Hepatocyte (in vitro differentiated cells): Measurements from ENCODE around the gene TMEM222. TPM values are rescaled to one million over a fixed set of nuclear protein-coding genes. Genes with fewer than 3 reads are reported as not detected.

Source experiments
- DNase-seq: peaks from one replicate; pipeline ENCODE4 v3.0.0-alpha.2; 2016; ENCODE audit warnings: low spot score
- H2AFZ ChIP-seq: fragments of 200-600 bp; sonication (generic); 2 replicates; pipeline ENCODE4 v1.6.0; 2016; ENCODE audit warnings: antibody characterized with exemption, mild to moderate bottlenecking
- H3K27ac ChIP-seq: fragments of 200-600 bp; sonication (generic); 2 replicates; pipeline ENCODE4 v1.5.1; 2016; ENCODE audit warnings: mild to moderate bottlenecking
- H3K27me3 ChIP-seq: fragments of 200-600 bp; sonication (generic); 2 replicates; pipeline ENCODE4 v1.6.1; 2016
- H3K36me3 ChIP-seq: fragments of 200-600 bp; sonication (generic); replicated peaks from 2 replicates; pipeline ENCODE4 v1.5.1; 2016; ENCODE audit warnings: low read depth; ENCODE audit not compliant: insufficient read depth
- H3K4me1 ChIP-seq: fragments of 200-600 bp; sonication (generic); 2 replicates; pipeline ENCODE4 v1.5.1; 2016; ENCODE audit warnings: mild to moderate bottlenecking, moderate library complexity; ENCODE audit not compliant: insufficient read depth
- H3K4me2 ChIP-seq: fragments of 200-600 bp; sonication (generic); 2 replicates; pipeline ENCODE4 v1.6.0; 2016
- H3K4me3 ChIP-seq: fragments of 200-600 bp; sonication (generic); 2 replicates; pipeline ENCODE4 v1.5.1; 2016; ENCODE audit warnings: mild to moderate bottlenecking
- H3K79me2 ChIP-seq: fragments of 200-600 bp; sonication (generic); 2 replicates; pipeline ENCODE4 v1.6.0; 2017; ENCODE audit warnings: mild to moderate bottlenecking
- H3K9me2 ChIP-seq: fragments of 200-600 bp; sonication (generic); replicated peaks from 2 replicates; pipeline ENCODE4 v1.6.0; 2017; ENCODE audit warnings: mild to moderate bottlenecking; ENCODE audit not compliant: insufficient read depth
- H3K9me3 ChIP-seq: fragments of 200-600 bp; sonication (generic); 2 replicates; pipeline ENCODE4 v1.5.1; 2016; ENCODE audit warnings: low read depth, mild to moderate bottlenecking
- H4K20me1 ChIP-seq: fragments of 200-600 bp; sonication (generic); 2 replicates; pipeline ENCODE4 v1.6.0; 2016; ENCODE audit warnings: mild to moderate bottlenecking; ENCODE audit not compliant: insufficient read depth, poor library complexity, severe bottlenecking
- EZH2 ChIP-seq: fragments of 200-600 bp; sonication (generic); IDR thresholded peaks from 2 replicates; pipeline ENCODE4 v1.6.1; 2016; ENCODE audit warnings: antibody characterized with exemption, mild to moderate bottlenecking, borderline replicate concordance
- EZH2phosphoT487 ChIP-seq: fragments of 200-600 bp; sonication (generic); IDR thresholded peaks from one replicate; pipeline ENCODE4 v1.6.1; 2018; ENCODE audit warnings: antibody characterized with exemption, mild to moderate bottlenecking, low read depth, moderate library complexity; ENCODE audit not compliant: unreplicated experiment, severe bottlenecking
- WGBS: methylation state at CpG from one replicate; pipeline ENCODE4 v1.1.6; 2016; ENCODE audit warnings: low lambda C conversion rate; ENCODE audit errors: missing lambda C conversion rate; 5-methylcytosine and 5-hydroxymethylcytosine counted together
- polyA plus RNA-seq: library from polyadenylated mRNA; unstranded; fragments of >200 nt; fragmentation: Nextera tagmentation; extraction: Ambion mirVana; gene quantifications from 2 replicates; pipeline ENCODE4 v1.2.1, GENCODE V29; 2016
- total RNA-seq: library from RNA; depleted of rRNA; stranded (reverse); fragments of >200 nt; gene quantifications from 2 replicates; pipeline ENCODE4 v1.2.3, GENCODE V29; 2014
- TF ChIP-seq, protein P1 (sequence below): fragments of 200-600 bp; sonication (generic); IDR thresholded peaks from 2 replicates; pipeline ENCODE4 v1.5.1; 2016; ENCODE audit warnings: antibody characterized with exemption, mild to moderate bottlenecking; ENCODE audit not compliant: poor library complexity

The TMEM222 gene
- total and polyA plus RNA-seq, 2 experiments from 2014 or later, result 29.7 to 55.3 TPM

DNA sequence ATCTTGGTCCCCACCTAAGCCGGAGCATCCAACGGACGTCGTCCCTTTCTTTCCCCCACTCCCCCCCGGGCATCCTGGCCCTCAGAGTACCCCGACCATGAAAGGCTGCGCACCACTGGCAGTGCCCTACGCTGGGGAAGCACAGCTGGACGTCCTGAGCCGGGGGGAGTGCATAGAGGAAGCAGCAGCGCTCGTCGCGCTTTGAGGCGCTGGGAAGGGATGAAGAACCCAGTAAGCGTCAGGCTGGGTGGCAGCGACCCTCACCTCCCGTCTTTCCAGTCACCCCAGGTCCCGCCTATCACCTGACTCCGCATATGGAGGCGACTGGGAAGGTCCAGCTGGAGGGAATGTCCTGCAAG, 39.1 kb downstream of the TMEM222 start:
- H3K27ac ChIP-seq, result no peak overlapping the region
- WGBS, result 60% methylated on average over 18 of the region's 21 CpGs
- no peaks in the 10 kb centered on the region for H3K36me3 ChIP-seq
- no peaks in the 10 kb centered on the region for H3K27me3 ChIP-seq
- H2AFZ ChIP-seq, result no peak overlapping the region
- no peak overlapping the region for H3K4me3 ChIP-seq
- H3K9me3 ChIP-seq, result no peaks in the 10 kb centered on the region
- peak overlapping the region; percentile 97 for H3K4me2 ChIP-seq
- no peaks in the 10 kb centered on the region for H3K79me2 ChIP-seq
- no peaks in the 10 kb centered on the region for H3K9me2 ChIP-seq
- TF ChIP-seq EZH2, result no peak
- TF ChIP-seq EZH2phosphoT487, result no peak
- no peaks in the 10 kb centered on the region for H4K20me1 ChIP-seq
- no peak for DNase-seq
- no peaks in the 10 kb centered on the region for H3K4me1 ChIP-seq

DNA sequence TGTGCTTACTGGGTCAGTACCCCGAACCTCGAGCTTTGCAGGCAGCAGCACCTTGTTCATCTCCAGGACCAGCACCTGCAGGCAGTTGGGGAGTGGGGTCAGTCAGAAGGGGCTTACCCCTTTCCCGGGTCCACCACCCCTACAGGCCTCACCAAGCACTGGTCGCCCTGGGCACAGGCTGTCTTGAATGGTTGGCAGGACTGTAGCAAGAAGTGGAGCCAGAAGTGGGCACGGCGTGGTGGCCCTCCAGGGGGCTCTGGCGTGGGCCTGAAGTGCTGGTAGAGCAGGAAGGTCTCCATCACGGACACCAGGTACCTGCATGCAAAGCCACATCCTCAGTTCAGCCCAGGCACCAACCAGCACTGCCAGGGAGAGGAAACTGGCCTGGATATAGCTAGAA, 39.6 kb downstream of the TMEM222 start:
- no peaks in the 10 kb centered on the region for H3K9me3 ChIP-seq
- no peak for DNase-seq
- H4K20me1 ChIP-seq, result no peaks in the 10 kb centered on the region
- H3K4me1 ChIP-seq, result no peaks in the 10 kb centered on the region
- H3K4me3 ChIP-seq, result no peak overlapping the region
- H3K79me2 ChIP-seq, result no peaks in the 10 kb centered on the region
- H3K27ac ChIP-seq, result no peak overlapping the region
- H2AFZ ChIP-seq, result no peak overlapping the region
- H3K27me3 ChIP-seq, result no peaks in the 10 kb centered on the region
- WGBS, result 96% methylated on average over 8 of the region's 8 CpGs
- H3K36me3 ChIP-seq, result no peaks in the 10 kb centered on the region
- no peaks in the 10 kb centered on the region for H3K9me2 ChIP-seq
- TF ChIP-seq, protein P1, sequence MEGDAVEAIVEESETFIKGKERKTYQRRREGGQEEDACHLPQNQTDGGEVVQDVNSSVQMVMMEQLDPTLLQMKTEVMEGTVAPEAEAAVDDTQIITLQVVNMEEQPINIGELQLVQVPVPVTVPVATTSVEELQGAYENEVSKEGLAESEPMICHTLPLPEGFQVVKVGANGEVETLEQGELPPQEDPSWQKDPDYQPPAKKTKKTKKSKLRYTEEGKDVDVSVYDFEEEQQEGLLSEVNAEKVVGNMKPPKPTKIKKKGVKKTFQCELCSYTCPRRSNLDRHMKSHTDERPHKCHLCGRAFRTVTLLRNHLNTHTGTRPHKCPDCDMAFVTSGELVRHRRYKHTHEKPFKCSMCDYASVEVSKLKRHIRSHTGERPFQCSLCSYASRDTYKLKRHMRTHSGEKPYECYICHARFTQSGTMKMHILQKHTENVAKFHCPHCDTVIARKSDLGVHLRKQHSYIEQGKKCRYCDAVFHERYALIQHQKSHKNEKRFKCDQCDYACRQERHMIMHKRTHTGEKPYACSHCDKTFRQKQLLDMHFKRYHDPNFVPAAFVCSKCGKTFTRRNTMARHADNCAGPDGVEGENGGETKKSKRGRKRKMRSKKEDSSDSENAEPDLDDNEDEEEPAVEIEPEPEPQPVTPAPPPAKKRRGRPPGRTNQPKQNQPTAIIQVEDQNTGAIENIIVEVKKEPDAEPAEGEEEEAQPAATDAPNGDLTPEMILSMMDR, result no peak
- TF ChIP-seq EZH2phosphoT487 (no peak), EZH2 (no peak)
- H3K4me2 ChIP-seq, result no peak overlapping the region

DNA sequence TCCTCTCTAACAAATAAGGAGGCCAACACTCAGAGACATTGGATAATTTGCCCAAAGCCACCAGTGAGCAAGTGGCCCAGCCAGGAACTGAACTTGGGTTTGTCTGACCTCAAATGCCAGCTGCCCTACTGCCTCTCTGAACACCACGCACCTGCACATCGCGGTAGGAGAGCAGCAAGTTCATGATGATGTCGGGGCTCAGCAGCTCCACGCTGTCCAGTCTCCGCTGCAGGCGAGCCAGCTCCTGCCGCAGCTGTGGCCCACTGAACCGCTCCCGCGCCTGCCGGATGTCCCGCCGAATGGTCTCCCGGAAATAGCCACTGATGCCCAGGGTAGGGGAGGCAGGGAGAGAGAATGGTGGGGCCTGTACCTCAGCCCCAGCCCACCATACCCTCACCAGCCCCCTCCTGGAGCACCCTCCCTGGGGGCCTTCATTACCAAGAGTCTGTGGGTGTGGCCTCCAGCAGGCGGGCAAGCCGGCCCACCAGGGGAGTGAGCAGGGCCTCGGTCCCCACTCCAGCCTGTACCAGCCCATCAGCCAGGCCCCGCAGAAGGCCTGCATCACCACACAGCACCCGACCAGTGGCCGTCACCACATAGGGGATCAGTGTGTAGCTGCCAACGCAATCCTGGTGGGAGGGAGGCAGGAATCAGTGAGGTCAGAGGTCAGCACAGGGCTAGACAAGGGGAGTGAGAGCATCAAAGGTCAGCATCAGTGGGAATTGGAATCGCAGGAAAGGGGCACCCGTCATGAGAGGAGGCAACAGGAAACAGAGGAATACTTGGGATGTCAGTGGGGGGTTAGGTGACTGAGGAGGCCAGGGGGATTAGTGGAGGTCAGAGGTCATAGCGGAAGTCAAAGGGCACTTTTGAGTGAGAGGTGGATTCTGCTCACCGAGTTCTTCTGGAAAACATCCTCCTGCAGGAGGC, 42.1 kb downstream of the TMEM222 start:
- Histone ChIP-seq H3K4me2 (no peak overlapping the region), H3K4me1 (peaks cover 7% of the 10 kb centered on the region), H3K27me3 (no peaks in the 10 kb centered on the region), H4K20me1 (no peaks in the 10 kb centered on the region), H3K4me3 (no peak overlapping the region), H3K36me3 (no peaks in the 10 kb centered on the region), H2AFZ (no peak overlapping the region), H3K79me2 (no peaks in the 10 kb centered on the region), H3K27ac (no peak overlapping the region), H3K9me2 (no peaks in the 10 kb centered on the region), H3K9me3 (no peaks in the 10 kb centered on the region)
- TF ChIP-seq, protein P1, result no peak
- TF ChIP-seq EZH2, result no peak
- TF ChIP-seq EZH2phosphoT487, result no peak
- 85% methylated on average over 22 of the region's 26 CpGs for WGBS
- DNase-seq, result no peak

DNA sequence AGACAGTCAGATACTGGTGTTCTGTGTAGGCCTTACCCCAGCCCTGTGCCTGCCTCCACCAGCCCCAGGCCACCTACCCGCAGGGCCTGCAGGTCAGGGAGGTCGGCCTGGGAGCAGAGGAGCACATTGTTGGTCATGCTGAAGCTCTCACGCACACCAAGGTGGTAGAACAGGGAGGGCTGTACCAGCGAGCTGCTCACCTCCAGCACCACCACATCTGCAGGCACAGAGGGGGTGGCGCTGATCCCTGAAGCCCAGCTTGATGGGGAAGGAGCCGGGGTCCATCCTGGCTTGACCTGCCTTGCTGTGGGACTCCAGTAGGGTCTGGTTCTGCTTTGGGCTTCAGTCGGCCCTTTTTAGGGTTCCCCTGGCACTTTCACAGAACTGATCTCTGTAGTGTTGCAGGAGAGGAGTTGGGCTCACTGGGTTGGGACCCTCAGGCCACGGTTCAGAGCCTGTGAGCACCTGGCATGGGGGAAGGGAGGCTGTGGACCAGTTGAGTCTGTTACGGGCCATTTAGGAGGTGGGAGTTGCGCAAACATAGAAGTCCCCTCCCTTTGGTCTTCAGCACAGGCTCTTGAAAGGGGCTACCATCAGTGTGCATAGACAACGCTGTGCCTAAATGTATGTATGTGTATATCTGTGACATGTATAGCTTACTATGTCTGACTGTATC, 42.9 kb downstream of the TMEM222 start:
- Histone ChIP-seq H3K27ac (peak overlapping the region; percentile 90), H3K9me3 (no peaks in the 10 kb centered on the region), H3K4me1 (peaks cover 7% of the 10 kb centered on the region), H3K79me2 (no peaks in the 10 kb centered on the region), H3K4me2 (peak overlapping the region; percentile 98), H4K20me1 (no peaks in the 10 kb centered on the region), H3K9me2 (no peaks in the 10 kb centered on the region), H3K27me3 (no peaks in the 10 kb centered on the region), H2AFZ (peak overlapping the region; percentile 27), H3K36me3 (no peaks in the 10 kb centered on the region), H3K4me3 (no peak overlapping the region)
- WGBS, result 83% methylated on average over 11 of the region's 11 CpGs
- TF ChIP-seq EZH2phosphoT487 (no peak), EZH2 (no peak)
- TF ChIP-seq, protein P1, result no peak
- DNase-seq, result no peak
